Upper lobe of left lung (tissue), 4 donors: ENCODE results near the gene ARHGAP24.

Experiments
- POLR2A ChIP-seq, 4 donors: fragments of 450-650 bp; IDR thresholded peaks; one replicate each; pipeline ENCODE4 v1.5.1; 2016 to 2017; ENCODE audit warnings: antibody characterized with exemption in 4 of 4, mild to moderate bottlenecking in 2 of 4
- POLR2AphosphoS5 ChIP-seq, 2 donors: sonication (generic); formaldehyde crosslinking; IDR thresholded peaks; one replicate each; pipeline ENCODE4 v1.5.1; 2017; ENCODE audit warnings: antibody characterized with exemption in 2 of 2
- TF ChIP-seq, protein P1 (sequence below), 6 experiments: fragments of 450-650 bp in 4 of 6; fragments of 200-600 bp in 2 of 6; sonication (generic) in 2 of 6; IDR thresholded peaks; one replicate each; pipeline ENCODE4 v1.5.1; 2016 to 2019; ENCODE audit warnings: antibody characterized with exemption in 6 of 6

DNA sequence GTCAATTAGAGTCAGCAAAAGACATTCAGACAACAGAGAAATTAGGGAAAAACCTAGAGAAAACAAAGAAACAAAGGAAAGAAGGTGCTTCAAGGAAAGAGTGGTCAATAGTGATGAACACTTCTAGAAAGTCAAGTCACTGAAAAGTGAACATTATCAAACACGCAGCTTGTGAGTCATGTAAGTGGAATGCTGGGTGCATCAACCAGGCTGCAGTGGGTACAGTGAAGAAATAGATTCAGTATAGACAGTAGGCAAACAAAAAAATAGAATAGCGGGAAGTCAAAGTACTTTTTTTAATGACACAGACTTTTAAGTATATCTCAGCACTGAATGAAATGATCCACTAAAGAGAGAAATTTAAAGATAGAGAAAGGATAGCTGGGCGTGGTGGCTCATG, 245.8 kb downstream of the ARHGAP24 start:
- no peak for TF ChIP-seq POLR2A (IDR thresholded peaks at IDR 0.05)
- TF ChIP-seq, protein P1, sequence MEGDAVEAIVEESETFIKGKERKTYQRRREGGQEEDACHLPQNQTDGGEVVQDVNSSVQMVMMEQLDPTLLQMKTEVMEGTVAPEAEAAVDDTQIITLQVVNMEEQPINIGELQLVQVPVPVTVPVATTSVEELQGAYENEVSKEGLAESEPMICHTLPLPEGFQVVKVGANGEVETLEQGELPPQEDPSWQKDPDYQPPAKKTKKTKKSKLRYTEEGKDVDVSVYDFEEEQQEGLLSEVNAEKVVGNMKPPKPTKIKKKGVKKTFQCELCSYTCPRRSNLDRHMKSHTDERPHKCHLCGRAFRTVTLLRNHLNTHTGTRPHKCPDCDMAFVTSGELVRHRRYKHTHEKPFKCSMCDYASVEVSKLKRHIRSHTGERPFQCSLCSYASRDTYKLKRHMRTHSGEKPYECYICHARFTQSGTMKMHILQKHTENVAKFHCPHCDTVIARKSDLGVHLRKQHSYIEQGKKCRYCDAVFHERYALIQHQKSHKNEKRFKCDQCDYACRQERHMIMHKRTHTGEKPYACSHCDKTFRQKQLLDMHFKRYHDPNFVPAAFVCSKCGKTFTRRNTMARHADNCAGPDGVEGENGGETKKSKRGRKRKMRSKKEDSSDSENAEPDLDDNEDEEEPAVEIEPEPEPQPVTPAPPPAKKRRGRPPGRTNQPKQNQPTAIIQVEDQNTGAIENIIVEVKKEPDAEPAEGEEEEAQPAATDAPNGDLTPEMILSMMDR (IDR thresholded peaks at IDR 0.05) = no peak
- no peak for TF ChIP-seq POLR2AphosphoS5 (IDR thresholded peaks at IDR 0.05)
